CD4-positive, alpha-beta T cell (primary cell): ENCODE results near the gene CXCR5. TPM values are rescaled to one million over a fixed set of nuclear protein-coding genes. Genes with fewer than 3 reads are reported as not detected.
A peak's percentile ranks its signal among the peaks of the same experiment; 100 is the strongest.

Source experiments
- ATAC-seq: fragments of 200-7000 bp; cut with Tn5 transposase; one replicate; pipeline ENCODE4 v1.10.0; 2022; ENCODE audit warnings: mild to moderate bottlenecking; ENCODE audit not compliant: poor library complexity
- CTCF ChIA-PET: fragments of 350-600 bp; sonication (Branson Sonifier 250); formaldehyde crosslinking; loops from one replicate; lab custom pipeline; 2021; ENCODE audit warnings: antibody characterized with exemption, inconsistent platforms; lab: Charles Lee
- POLR2A ChIA-PET: fragments of 350-600 bp; sonication (Branson Sonifier 250); formaldehyde crosslinking; loops from one replicate; lab custom pipeline; 2021; ENCODE audit warnings: antibody characterized with exemption, inconsistent platforms; lab: Charles Lee
- DNase-seq, 14 experiments: peaks; one replicate each; pipeline ENCODE4 v3.0.0-alpha.2; 2013 to 2020; ENCODE audit warnings: mixed read lengths in 2 of 14
- H3K27ac ChIP-seq, 2 donors: one replicate each; pipeline versions ENCODE4 v1.5.1 to v1.7.0; 2013; ENCODE audit warnings: low read length in 2 of 2, low read depth in 1 of 2, mild to moderate bottlenecking in 1 of 2
- H3K27me3 ChIP-seq, 2 experiments: 1 replicate in 1 of 2; 2 replicates in 1 of 2; pipeline versions ENCODE4 v1.6.1 to v1.7.0; 2013; ENCODE audit warnings: low read length in 2 of 2, control low read depth in 1 of 2, mild to moderate bottlenecking in 1 of 2, moderate library complexity in 1 of 2; ENCODE audit not compliant: insufficient read depth in 2 of 2, control insufficient read depth in 1 of 2
- H3K36me3 ChIP-seq: one replicate; pipeline ENCODE4 v1.6.1; 2013; ENCODE audit warnings: low read length, control low read depth; ENCODE audit not compliant: insufficient read depth
- H3K4me1 ChIP-seq: one replicate; pipeline ENCODE4 v1.6.1; 2013; ENCODE audit warnings: low read length, control low read depth; ENCODE audit not compliant: insufficient read depth
- H3K4me3 ChIP-seq: one replicate; pipeline ENCODE4 v1.5.1; 2013; ENCODE audit warnings: mild to moderate bottlenecking, low read length, moderate library complexity
- H3K9me3 ChIP-seq, 2 experiments: 1 replicate in 1 of 2; 2 replicates in 1 of 2; pipeline versions ENCODE4 v1.6.1 to v1.7.0; 2013; ENCODE audit warnings: low read length in 2 of 2, mild to moderate bottlenecking in 2 of 2, control low read depth in 1 of 2, moderate library complexity in 1 of 2; ENCODE audit not compliant: control insufficient read depth in 1 of 2, insufficient read depth in 1 of 2
- H3K27ac Mint-ChIP-seq: one replicate; pipeline ENCODE4 v1.8.0; 2020; ENCODE audit warnings: mixed read lengths
- H3K27me3 Mint-ChIP-seq: one replicate; pipeline ENCODE4 v1.8.0; 2021; ENCODE audit warnings: mixed read lengths
- H3K36me3 Mint-ChIP-seq: one replicate; pipeline ENCODE4 v1.8.0; 2021; ENCODE audit warnings: low read depth, mixed read lengths
- H3K4me1 Mint-ChIP-seq: one replicate; pipeline ENCODE4 v1.8.0; 2021; ENCODE audit warnings: low read depth, mixed read lengths
- H3K4me3 Mint-ChIP-seq: one replicate; pipeline ENCODE4 v1.8.0; 2020; ENCODE audit warnings: mild to moderate bottlenecking, mixed read lengths
- H3K9me3 Mint-ChIP-seq: one replicate; pipeline ENCODE4 v1.8.0; 2020; ENCODE audit warnings: mixed read lengths
- CTCF ChIP-seq: fragments of 200-600 bp; IDR thresholded peaks from one replicate; pipeline ENCODE4 v1.8.0; 2022; ENCODE audit warnings: antibody characterized with exemption, mild to moderate bottlenecking
- intact Hi-C, 2 experiments: fragments of 100-400 bp; cut with DNase I in 1 of 2; cut with micrococcal nuclease in 1 of 2; formaldehyde crosslinking; loops; one replicate each; pipeline versions ENCODE4 v1.15.1 to v1.9.0; 2023 to 2025; cut with DNase I, micrococcal nuclease
- total RNA-seq, 174 experiments: library from RNA in 2 of 174; stranded (reverse) in 2 of 174; gene quantifications; one replicate each; pipeline ENCODE4 v1.2.3 and lab custom pipeline; 2021 to 2026

CXCR5 gene
- total RNA-seq, 2 experiments from 2014 or later: 13.2 to 14.3 TPM

- DNase-seq: peak in 11 of 14 experiments; percentile 40 to 89 (median 63)
- Histone ChIP-seq H3K27me3 (no peaks in the 10 kb centered on the region), H3K4me1 (peaks cover 89% of the 10 kb centered on the region), H3K9me3 (no peaks in the 10 kb centered on the region), H3K36me3 (peaks cover 50% of the 10 kb centered on the region), H3K27ac (peak overlapping the region; percentile 80 to 96), H3K4me3 (peak overlapping the region; percentile 54)
- no peaks in the 10 kb centered on the region for H3K9me3 Mint-ChIP-seq
- peak overlapping the region; percentile 100 for H3K27ac Mint-ChIP-seq
- peak overlapping the region; percentile 77 for H3K4me3 Mint-ChIP-seq
- peaks cover 56% of the 10 kb centered on the region for H3K36me3 Mint-ChIP-seq
- intact Hi-C loops: no loop called here
- peaks cover 74% of the 10 kb centered on the region for H3K4me1 Mint-ChIP-seq
- CTCF ChIA-PET: interaction anchor here (0.7 to 3.8 kb wide), 6 partner anchors 14 to 221 kb away, joined by 3 to 42 read pairs (median 4); partner anchors contain the start of gene BCL9L
- TF ChIP-seq CTCF: no peak
- POLR2A ChIA-PET: interaction anchor here (0.9 to 10.4 kb wide), 8 partner anchors 17 to 211 kb away, joined by 3 to 157 read pairs (median 6); partner anchors contain the start of genes DDX6 and UPK2
- ATAC-seq: peak; percentile 39
- H3K27me3 Mint-ChIP-seq: no peaks in the 10 kb centered on the region
Measured at GRCh38 chr11:118910309-118911112, 26.8 kb downstream of the CXCR5 start.

GRCh38 chr11:118911113-118911879 lies 27.6 kb downstream of the CXCR5 start:
- H3K36me3 Mint-ChIP-seq: peaks cover 56% of the 10 kb centered on the region
- H3K27ac Mint-ChIP-seq: peak overlapping the region; percentile 100
- H3K4me1 Mint-ChIP-seq: peaks cover 82% of the 10 kb centered on the region
- ATAC-seq (peak; percentile 2), DNase-seq (peak in 4 of 14 experiments; percentile 28 to 47 (median 34))
- peaks cover 50% of the 10 kb centered on the region for H3K36me3 ChIP-seq
- intact Hi-C loops: no loop called here
- TF ChIP-seq CTCF: no peak
- no peaks in the 10 kb centered on the region for H3K27me3 ChIP-seq
- peak overlapping the region; percentile 80 to 96 for H3K27ac ChIP-seq
- no peaks in the 10 kb centered on the region for H3K9me3 Mint-ChIP-seq
- H3K4me1 ChIP-seq: peaks cover 97% of the 10 kb centered on the region
- H3K27me3 Mint-ChIP-seq: no peaks in the 10 kb centered on the region
- POLR2A ChIA-PET: interaction anchor here (1.1 to 10.4 kb wide), 7 partner anchors 17 to 258 kb away, joined by 3 to 157 read pairs (median 7); partner anchors contain the start of gene DDX6
- CTCF ChIA-PET: interaction anchor here (0.7 to 4.4 kb wide), 8 partner anchors 13 to 221 kb away, joined by 3 to 42 read pairs (median 4); partner anchors contain the start of gene BCL9L
- H3K9me3 ChIP-seq: no peaks in the 10 kb centered on the region
- peak overlapping the region; percentile 54 for H3K4me3 ChIP-seq
- peak overlapping the region; percentile 77 for H3K4me3 Mint-ChIP-seq
